Measurements from ENCODE around the gene OTULINL.

The OTULINL gene

DNA sequence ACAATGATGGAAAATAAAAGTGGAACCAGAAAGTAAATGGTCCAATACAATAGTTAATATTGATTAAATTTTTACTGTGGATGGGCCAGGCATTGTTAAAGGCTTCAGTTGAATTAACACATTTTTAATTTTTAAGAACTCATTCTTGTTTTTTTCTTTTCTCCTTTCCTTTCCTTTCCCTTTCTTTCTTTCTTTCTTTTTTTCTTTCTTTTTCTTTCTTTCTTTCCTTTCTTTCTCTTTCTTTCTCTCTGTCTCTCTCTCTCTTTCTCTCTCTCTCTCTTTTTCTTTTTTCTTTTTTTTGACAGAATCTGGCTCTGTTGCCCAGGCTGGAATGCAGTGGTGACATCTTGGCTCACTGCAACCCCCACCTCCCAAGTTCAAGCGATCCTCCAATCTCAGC, 13.3 kb upstream of the OTULINL start:
- H3K4me3 ChIP-seq (ENCODE audit: low read length) = no peak overlapping the region
- TF ChIP-seq, protein P1, sequence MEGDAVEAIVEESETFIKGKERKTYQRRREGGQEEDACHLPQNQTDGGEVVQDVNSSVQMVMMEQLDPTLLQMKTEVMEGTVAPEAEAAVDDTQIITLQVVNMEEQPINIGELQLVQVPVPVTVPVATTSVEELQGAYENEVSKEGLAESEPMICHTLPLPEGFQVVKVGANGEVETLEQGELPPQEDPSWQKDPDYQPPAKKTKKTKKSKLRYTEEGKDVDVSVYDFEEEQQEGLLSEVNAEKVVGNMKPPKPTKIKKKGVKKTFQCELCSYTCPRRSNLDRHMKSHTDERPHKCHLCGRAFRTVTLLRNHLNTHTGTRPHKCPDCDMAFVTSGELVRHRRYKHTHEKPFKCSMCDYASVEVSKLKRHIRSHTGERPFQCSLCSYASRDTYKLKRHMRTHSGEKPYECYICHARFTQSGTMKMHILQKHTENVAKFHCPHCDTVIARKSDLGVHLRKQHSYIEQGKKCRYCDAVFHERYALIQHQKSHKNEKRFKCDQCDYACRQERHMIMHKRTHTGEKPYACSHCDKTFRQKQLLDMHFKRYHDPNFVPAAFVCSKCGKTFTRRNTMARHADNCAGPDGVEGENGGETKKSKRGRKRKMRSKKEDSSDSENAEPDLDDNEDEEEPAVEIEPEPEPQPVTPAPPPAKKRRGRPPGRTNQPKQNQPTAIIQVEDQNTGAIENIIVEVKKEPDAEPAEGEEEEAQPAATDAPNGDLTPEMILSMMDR (conservative IDR thresholded peaks at IDR 0.05; ENCODE audit: low read depth, low read length) = no peak
- DNase-seq (ENCODE audit: low read depth) = no peak

DNA sequence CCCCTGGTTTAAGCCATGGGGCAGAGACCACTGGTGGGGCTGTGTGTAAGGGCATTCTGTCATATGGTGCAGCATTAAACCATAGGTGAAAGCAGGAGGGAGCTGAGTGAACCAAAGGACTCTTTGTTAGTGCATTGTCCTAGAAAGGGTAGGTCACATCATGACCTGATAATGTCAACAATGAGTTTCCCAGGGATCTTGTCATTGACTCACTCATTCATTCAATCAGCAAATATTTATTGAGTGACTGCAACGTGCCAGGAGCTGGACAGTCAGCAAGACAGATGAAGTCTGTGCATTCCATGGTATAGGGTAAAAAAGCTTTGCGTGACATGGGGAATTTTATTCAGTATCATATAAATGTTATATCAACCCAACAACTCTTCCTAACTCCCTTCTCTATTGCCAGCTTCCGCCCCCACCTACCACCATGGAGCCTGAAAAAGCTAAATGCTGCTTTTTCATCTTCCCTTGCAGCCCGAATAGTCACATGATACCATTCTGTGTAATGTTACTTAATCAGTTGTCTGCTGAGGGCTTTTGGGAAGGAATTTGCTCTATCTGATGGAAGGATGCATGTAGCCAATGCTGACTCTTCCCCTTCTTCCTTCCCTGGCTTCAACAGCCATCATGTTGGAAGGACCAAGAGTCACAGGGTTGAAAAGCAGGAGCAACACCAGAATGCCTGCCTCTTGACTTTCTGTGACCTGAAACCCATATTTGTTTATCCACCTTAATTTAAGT, 11.5 kb upstream of the OTULINL start:
- TF ChIP-seq, protein P1 (conservative IDR thresholded peaks at IDR 0.05; ENCODE audit: low read depth, low read length) = no peak
- no peak overlapping the region for H3K4me3 ChIP-seq (ENCODE audit: low read length)
- no peak for DNase-seq (ENCODE audit: low read depth)

DNA sequence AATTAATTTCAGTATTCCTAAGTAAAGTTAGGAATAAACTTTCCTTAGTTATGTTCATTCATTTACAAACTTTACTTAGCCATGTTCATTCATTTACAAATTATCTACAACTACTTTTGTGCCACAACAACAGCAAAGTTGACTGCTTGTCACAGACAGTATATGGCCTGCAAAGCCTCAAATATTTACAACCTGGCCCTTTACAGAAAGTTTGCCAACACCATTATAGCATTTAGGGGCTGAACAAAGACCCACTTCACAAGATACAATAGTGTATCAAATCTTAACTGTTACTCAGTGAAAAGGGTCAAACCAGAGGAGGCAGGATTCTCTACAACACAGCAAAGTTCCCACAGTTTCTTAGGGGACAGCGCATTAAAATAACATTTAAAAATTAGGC, 9.7 kb upstream of the OTULINL start:
- no peak overlapping the region for H3K4me3 ChIP-seq (ENCODE audit: low read length)
- DNase-seq (ENCODE audit: low read depth) = no peak
- TF ChIP-seq, protein P1 (conservative IDR thresholded peaks at IDR 0.05; ENCODE audit: low read depth, low read length) = no peak

DNA sequence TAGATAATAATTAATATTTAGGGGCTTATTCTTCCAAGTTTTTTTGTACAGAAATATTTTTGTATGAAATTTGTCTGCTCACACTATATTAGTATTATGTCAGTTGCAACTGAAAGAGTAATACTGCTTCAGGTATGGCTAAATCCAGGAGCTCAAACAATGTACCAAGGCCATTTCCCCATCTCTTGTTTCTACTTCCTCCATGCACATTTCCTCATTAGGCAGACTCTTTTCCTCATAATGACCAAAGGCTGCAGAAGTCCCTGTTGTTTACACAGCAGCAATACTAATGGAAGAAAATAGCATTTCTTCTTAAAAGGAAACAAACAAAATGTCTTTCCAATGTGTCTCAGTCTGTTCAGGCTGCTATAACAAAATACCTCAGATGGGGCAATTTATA, 9.2 kb upstream of the OTULINL start:
- no peak overlapping the region for H3K4me3 ChIP-seq (ENCODE audit: low read length)
- TF ChIP-seq, protein P1 (conservative IDR thresholded peaks at IDR 0.05; ENCODE audit: low read depth, low read length) = no peak
- no peak for DNase-seq (ENCODE audit: low read depth)

DNA sequence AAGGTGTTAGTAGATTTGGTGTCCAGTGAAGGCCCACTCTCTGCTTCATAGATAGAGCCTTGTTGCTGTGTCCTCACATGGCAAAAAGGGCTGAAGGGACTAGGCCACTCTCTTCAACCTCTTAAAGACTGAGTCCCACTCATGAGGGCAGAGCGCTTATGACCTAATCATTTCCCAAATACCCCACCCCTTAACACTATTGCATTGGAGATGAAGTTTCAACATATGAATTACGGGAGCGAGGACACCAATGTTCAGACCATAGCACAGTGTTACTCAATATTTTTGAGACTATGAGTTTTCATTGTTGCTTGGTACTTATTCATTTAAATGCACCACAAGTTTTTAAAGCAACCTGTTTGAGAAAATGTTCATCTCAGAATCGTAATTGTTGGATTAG, 8.8 kb upstream of the OTULINL start:
- TF ChIP-seq, protein P1 (conservative IDR thresholded peaks at IDR 0.05; ENCODE audit: low read depth, low read length) = no peak
- no peak for DNase-seq (ENCODE audit: low read depth)
- H3K4me3 ChIP-seq (ENCODE audit: low read length) = no peak overlapping the region

DNA sequence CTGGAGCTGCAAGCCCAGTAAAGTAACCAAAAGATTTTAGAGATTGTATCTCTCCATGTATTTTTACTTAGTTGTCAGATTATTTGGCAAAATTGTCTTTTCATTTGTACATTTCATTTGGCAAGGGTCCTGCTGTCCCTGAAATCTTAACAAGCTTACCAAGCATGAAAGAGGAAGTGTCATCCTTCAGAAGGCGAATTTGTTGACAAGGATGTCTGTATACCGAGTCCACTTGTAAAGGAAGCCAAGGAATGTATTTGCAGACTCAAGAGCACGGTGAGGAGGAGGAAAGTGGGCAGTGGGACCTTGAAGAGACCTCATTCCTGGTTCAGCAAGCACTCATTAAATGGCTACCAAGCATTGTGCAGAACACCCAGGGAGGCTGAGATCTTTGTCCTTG, 7.5 kb upstream of the OTULINL start:
- TF ChIP-seq, protein P1 (conservative IDR thresholded peaks at IDR 0.05; ENCODE audit: low read depth, low read length) = no peak
- DNase-seq (ENCODE audit: low read depth) = no peak
- H3K4me3 ChIP-seq (ENCODE audit: low read length) = no peak overlapping the region

DNA sequence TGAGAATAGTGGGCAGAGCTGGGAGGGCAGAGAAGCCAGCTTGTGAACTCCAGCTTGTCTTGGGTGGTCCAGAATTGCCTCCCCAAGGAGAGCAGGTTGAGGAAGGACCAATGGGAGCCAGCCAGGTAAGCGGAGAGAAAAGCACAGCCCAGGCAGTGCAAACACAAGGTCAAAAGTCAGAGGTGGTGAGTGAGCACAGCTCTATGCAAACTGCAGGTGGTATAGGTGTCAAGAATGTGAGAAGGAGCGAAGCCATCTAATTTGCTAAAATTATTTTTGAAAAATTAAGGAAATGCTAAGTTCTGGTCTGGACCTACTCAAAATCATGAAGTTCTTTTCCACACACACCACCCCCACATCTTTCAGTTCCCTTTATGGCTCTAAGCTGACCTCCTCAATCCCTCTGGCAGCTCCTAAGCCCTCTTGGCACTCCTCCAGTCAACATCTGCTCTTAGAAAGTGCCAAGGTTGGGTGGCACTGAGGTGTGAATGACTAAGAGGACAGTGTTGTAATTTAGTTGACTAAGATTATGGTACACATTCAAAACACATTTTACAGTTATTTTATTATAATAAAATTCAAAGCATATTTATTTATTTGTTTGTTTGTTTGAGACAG, 6.6 kb upstream of the OTULINL start:
- no peak for DNase-seq (ENCODE audit: low read depth)
- H3K4me3 ChIP-seq (ENCODE audit: low read length) = no peak overlapping the region
- TF ChIP-seq, protein P1 (conservative IDR thresholded peaks at IDR 0.05; ENCODE audit: low read depth, low read length) = no peak

Data from retinal pigment epithelial cell (primary cell).